ENCODE results near the gene PLCH2. TPM values are rescaled to one million over a fixed set of nuclear protein-coding genes. Genes with fewer than 3 reads are reported as not detected.

PLCH2 gene
- total and polyA plus RNA-seq, 7 donors: 0.04 to 0.60 (median 0.09) TPM; not detected in 1

DNA sequence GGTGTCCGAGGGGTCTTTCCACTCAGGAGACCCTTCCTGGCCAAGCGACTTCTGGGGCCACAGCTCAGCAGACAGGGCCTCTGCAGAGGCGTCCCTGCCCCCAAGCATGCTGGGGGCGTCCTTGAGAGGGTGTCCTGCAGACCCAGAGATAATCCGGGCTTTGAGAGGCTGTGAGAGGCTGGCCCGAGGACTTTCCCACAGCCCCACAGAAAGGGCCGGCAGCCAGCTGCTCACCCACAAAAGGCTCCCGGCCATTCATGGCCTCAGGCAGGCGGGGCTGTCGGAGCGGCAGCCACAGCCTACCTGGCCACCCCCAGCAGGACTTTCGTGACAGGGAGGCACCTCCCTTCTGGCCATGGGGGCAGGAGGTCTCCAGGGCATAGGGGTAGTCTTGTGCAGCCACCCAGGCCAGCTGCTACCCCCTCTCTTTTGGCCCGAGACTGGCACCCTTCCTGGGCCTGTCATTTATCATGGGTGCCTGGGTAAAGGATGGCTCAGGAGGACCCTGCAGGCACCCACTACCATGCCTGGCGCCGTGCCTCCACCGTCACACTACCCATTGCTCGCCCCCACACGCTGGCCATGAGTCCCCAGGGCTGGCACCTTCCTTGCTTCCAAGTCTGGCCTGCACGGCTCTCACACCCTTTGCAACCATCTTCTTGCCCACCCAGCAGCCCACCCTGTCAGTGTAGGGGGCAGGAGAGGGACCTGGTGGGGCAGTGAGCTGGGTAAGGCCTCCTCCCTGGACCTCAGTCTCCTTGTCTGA lies 69.0 kb downstream of the PLCH2 start:
- Histone ChIP-seq H3K4me3 (no peak overlapping the region), H3K36me3 (ENCODE audit: insufficient read depth in 1 of 2, low read depth in 1 of 2) (no peaks in the 10 kb centered on the region), H3K27ac (no peak overlapping the region), H3K4me1 (peaks cover 15% of the 10 kb centered on the region), H3K9me3 (no peaks in the 10 kb centered on the region), H3K27me3 (ENCODE audit: insufficient read depth in 3 of 3, low read length in 2 of 3) (peaks cover 0 to 51% (median 14%) of the 10 kb centered on the region in 3 donors)
- no peak for TF ChIP-seq CTCF (IDR thresholded peaks at IDR 0.05)
- WGBS, 3 donors: 49 to 63% (median 56%) methylated on average over 18 to 19 of the region's 19 CpGs
- intact Hi-C loops (cut with DNase I): loop anchor here in 1 of 2 donors (1.0 to 5.0 kb wide), 2 partner anchors 11 to 83 kb away; no protein-coding TSS in a partner anchor
- ATAC-seq: no peak
- DNase-seq: no peak

DNA sequence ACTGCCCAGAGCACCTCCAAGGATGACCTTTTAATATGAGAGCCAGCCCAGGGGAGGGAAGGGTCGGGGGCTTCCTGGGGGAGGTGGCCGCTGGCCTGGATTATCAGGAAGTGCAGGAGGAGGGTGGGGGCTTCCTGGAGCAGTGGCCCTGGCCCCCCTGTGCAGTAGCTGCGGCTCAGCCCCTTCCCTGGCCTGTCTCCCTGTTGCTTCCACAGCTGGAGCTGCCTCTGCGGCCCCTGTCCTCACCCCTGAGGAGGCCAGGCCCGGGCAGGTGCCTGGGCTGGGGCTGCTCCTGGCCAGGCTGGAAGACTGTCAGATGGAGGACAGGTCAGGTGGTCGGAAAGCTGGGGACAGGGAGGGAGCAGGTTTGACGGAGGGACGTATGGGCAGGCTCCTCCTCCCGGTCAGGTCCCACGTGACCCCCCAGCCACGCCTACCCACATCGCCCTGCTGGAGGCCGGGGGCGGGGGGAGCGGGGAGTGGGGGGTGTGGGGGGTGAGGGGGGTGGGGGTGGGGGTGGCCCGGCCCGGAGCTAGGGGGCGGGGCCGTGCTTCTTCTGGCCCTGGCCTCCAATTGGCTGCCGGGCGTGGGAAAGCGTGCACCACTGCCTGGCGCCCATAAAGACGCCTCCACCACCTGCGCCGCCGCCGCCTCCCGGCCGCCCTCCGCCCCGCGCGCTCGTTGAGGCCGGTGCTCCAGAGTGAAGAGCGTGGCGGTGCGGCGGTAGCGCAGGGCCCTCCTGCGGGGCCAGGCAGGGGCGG lies 69.8 kb downstream of the PLCH2 start:
- peak; percentile 86 to 88 for DNase-seq
- H3K27me3 ChIP-seq (ENCODE audit: insufficient read depth in 3 of 3, low read length in 2 of 3): peaks cover 0 to 42% (median 13%) of the 10 kb centered on the region in 3 donors
- peak overlapping the region; percentile 66 for H3K4me3 ChIP-seq
- TF ChIP-seq CTCF (IDR thresholded peaks at IDR 0.05): no peak
- 5 to 11% (median 7%) methylated on average over 12 to 43 of the region's 43 CpGs for WGBS, 3 donors
- H3K36me3 ChIP-seq (ENCODE audit: insufficient read depth in 1 of 2, low read depth in 1 of 2): no peaks in the 10 kb centered on the region
- intact Hi-C loops (cut with DNase I): loop anchor here in 1 of 2 donors (1.0 to 5.0 kb wide), 2 partner anchors 12 to 84 kb away; no protein-coding TSS in a partner anchor
- H3K9me3 ChIP-seq: no peaks in the 10 kb centered on the region
- peak overlapping the region; percentile 83 for H3K27ac ChIP-seq
- ATAC-seq: peak; percentile 44 to 68 (median 58)
- H3K4me1 ChIP-seq: peaks cover 15% of the 10 kb centered on the region

DNA sequence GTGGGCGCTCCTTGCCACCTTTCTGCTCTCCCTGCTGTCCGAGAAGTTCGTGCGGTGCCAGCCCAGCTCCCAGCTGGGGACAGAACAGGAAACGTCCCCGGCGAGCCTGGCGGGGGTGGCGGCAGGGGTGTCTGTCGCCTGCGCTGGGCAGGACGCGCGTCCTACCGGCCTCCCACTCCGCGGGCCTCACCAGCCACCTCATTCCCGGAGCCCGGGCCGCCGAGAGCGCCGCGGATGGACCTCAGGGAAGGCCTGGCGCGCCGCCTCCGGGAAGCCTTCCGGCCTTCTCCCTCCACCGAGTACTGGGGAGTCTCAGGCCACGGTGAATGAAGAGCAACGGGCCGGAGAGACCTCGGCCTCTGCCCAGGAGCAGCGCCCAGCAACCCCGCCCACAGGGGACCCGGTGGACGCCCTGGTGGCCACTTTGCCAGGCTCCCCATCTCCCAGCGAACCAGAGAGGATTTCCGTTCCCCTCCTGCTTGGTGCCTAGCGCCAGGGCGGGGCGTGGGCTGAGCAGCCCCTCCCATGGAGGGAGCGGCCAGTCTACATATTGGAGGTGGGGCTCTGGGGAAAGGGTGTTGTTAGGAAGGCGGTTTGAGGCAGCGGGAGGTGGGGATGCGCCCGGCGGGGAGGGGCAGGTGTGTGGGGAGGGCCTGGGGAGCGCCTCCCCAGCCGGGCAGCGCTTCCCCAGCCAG lies 70.6 kb downstream of the PLCH2 start:
- WGBS, 3 donors: 0 to 3% (median 1%) methylated on average over 35 to 52 of the region's 52 CpGs
- H3K27ac ChIP-seq: peak overlapping the region; percentile 83
- H3K4me1 ChIP-seq: peaks cover 15% of the 10 kb centered on the region
- no peaks in the 10 kb centered on the region for H3K36me3 ChIP-seq (ENCODE audit: insufficient read depth in 1 of 2, low read depth in 1 of 2)
- DNase-seq: peak; percentile 81 to 84
- intact Hi-C loops (cut with DNase I): loop anchor here in 1 of 2 donors (5.0 kb wide), 1 partner anchor 84 kb away; no protein-coding TSS in a partner anchor
- peak overlapping the region; percentile 66 for H3K4me3 ChIP-seq
- peaks cover 0 to 39% (median 9%) of the 10 kb centered on the region in 3 donors for H3K27me3 ChIP-seq (ENCODE audit: insufficient read depth in 3 of 3, low read length in 2 of 3)
- TF ChIP-seq CTCF (IDR thresholded peaks at IDR 0.05): no peak
- ATAC-seq: peak; percentile 31 to 42 (median 40)
- H3K9me3 ChIP-seq: no peaks in the 10 kb centered on the region

DNA sequence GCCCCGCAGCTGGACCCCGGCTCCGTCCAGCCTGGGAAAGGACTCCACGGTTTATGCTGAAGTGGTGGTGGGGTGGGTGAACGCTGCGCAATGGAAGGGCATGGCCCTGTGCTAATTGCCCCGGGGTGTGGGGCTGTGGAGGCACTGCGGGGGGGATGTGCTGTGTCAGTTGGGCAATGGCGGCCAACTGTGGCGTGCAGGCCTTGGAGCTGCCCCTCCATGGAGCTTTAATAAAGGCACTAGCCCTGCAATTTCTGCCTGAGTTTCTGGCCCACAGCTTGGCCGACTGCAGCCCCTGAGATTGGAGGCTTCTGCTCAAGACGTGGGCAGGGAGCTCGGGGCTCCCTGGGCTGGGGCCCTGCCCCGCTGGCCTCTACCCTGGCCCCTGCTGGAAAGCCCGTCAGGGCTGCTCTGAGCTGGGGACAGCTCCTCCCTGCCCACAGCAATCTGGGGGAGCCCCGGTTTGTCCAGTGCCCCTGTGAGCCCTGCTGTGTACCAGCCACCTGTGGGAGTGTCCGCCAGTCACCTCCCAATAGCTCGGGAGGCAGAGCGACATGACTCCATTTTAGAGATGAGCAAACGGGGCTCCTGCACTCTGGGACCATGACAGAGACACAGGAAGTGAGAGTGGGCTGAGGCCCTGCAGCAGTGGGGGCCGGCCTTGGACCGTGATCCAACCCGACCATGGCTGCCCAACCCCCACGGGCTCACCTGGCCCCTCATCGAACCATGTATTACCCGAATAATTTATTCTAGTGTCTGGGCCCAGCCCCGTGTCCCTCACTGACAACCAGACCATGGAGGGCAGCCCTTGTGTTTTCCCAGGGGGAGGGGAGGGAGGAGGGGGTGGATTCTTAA lies 71.3 kb downstream of the PLCH2 start:
- DNase-seq (no peak), ATAC-seq (peak in 1 of 4 donors; percentile 1)
- Histone ChIP-seq H3K4me3 (peak overlapping the region; percentile 66), H3K27me3 (ENCODE audit: insufficient read depth in 3 of 3, low read length in 2 of 3) (peaks cover 0 to 38% (median 8%) of the 10 kb centered on the region in 3 donors), H3K9me3 (no peaks in the 10 kb centered on the region), H3K36me3 (ENCODE audit: insufficient read depth in 1 of 2, low read depth in 1 of 2) (no peaks in the 10 kb centered on the region), H3K27ac (peak overlapping the region; percentile 83), H3K4me1 (peaks cover 15% of the 10 kb centered on the region)
- WGBS, 3 donors: 14 to 23% (median 18%) methylated on average over 23 to 27 of the region's 27 CpGs
- TF ChIP-seq CTCF (IDR thresholded peaks at IDR 0.05): no peak
- intact Hi-C loops (cut with DNase I): loop anchor here (1.0 to 5.0 kb wide), 2 partner anchors 85 to 133 kb away; no protein-coding TSS in a partner anchor

Data from psoas muscle (tissue), 8 donors.